ENCODE data around the gene PHKB.
"Not testable (repeated sequence)": the region's sequence is repeated elsewhere in the genome, so short reads cannot be mapped to it uniquely, and the experiment has no call there.

PHKB gene

GRCh38 chr16:47627721-47628120 lies 166.6 kb downstream of the PHKB start:
- DNase-seq, result no peak

GRCh38 chr16:47631131-47631530 lies 170.0 kb downstream of the PHKB start:
- no peak for DNase-seq

GRCh38 chr16:47634126-47634525 lies 173.0 kb downstream of the PHKB start:
- no peak for DNase-seq

GRCh38 chr16:47634727-47635126 lies 173.6 kb downstream of the PHKB start:
- DNase-seq, result no peak

GRCh38 chr16:47636501-47637099 lies 175.5 kb downstream of the PHKB start:
- no peak for DNase-seq

GRCh38 chr16:47638175-47638574 lies 177.0 kb downstream of the PHKB start:
- no peak for DNase-seq

GRCh38 chr16:47640661-47641060 lies 179.5 kb downstream of the PHKB start:
- DNase-seq, result no peak

- no peak for DNase-seq
These were observed 182.3 kb downstream of the PHKB start for GRCh38 chr16:47643323-47644000.

- DNase-seq, result no peak
These were observed 183.0 kb downstream of the PHKB start for GRCh38 chr16:47644166-47644565.

- no peak for DNase-seq
These were observed 183.5 kb downstream of the PHKB start for GRCh38 chr16:47644661-47645060.

- no peak for DNase-seq
These were observed 185.8 kb downstream of the PHKB start for GRCh38 chr16:47646914-47647313.

GRCh38 chr16:47657032-47657431 lies 195.9 kb downstream of the PHKB start:
- DNase-seq, result no peak

- no peak for DNase-seq
These were observed 196.8 kb downstream of the PHKB start for GRCh38 chr16:47657977-47658376.

GRCh38 chr16:47660540-47660939 lies 199.4 kb downstream of the PHKB start:
- no peak for DNase-seq

- no peak for DNase-seq
These were observed 203.7 kb downstream of the PHKB start for GRCh38 chr16:47664653-47665325.

- no peak for DNase-seq
These were observed 205.3 kb downstream of the PHKB start for GRCh38 chr16:47666434-47666833.

- DNase-seq, result no peak
These were observed 206.8 kb downstream of the PHKB start for GRCh38 chr16:47667956-47668355.

- no peak for DNase-seq
These were observed 211.3 kb downstream of the PHKB start for GRCh38 chr16:47672475-47672874.

- DNase-seq, result no peak
These were observed 215.6 kb downstream of the PHKB start for GRCh38 chr16:47676635-47677177.

- DNase-seq, result not testable (repeated sequence)
These were observed 220.4 kb downstream of the PHKB start for GRCh38 chr16:47681571-47681970.

- no peak for DNase-seq
These were observed 226.6 kb downstream of the PHKB start for GRCh38 chr16:47687694-47688093.

- no peak for DNase-seq
These were observed 232.1 kb downstream of the PHKB start for GRCh38 chr16:47693226-47693625.

GRCh38 chr16:47694543-47694942 lies 233.4 kb downstream of the PHKB start:
- no peak for DNase-seq

- DNase-seq, result no peak
These were observed 234.6 kb downstream of the PHKB start for GRCh38 chr16:47695756-47696155.

Data from stimulated activated CD4-positive, alpha-beta T cell treated with anti-CD3 and anti-CD28 coated beads, Interleukin-2, amount 100 ng/mL, for 24 hours (primary cell).